Ascending aorta (tissue), 2 donors: ENCODE data around the gene GGA2. TPM values are rescaled to one million over a fixed set of nuclear protein-coding genes. Genes with fewer than 3 reads are reported as not detected.

ENCODE experiments used
- DNase-seq, 2 donors: peaks; one replicate each; pipeline ENCODE4 v3.0.0-alpha.2; 2019; ENCODE audit warnings: low spot score in 2 of 2
- H3K27ac ChIP-seq, 2 donors: fragments of 200-600 bp; sonication (generic); one replicate each; pipeline ENCODE4 v1.5.1; 2016 to 2017; ENCODE audit warnings: mild to moderate bottlenecking in 1 of 2
- H3K27me3 ChIP-seq: fragments of 200-600 bp; sonication (generic); one replicate; pipeline ENCODE4 v1.5.1; 2017
- H3K36me3 ChIP-seq, 2 donors: fragments of 200-600 bp; sonication (generic); one replicate each; pipeline ENCODE4 v1.5.1; 2016
- H3K4me1 ChIP-seq, 2 donors: fragments of 200-600 bp; sonication (generic); one replicate each; pipeline ENCODE4 v1.5.1; 2016 to 2017; ENCODE audit warnings: mild to moderate bottlenecking in 1 of 2
- H3K4me3 ChIP-seq, 2 donors: fragments of 200-600 bp; sonication (generic); one replicate each; pipeline ENCODE4 v1.5.1; 2016 to 2017; ENCODE audit warnings: mild to moderate bottlenecking in 1 of 2
- H3K9me3 ChIP-seq, 2 donors: fragments of 200-600 bp; sonication (generic); one replicate each; pipeline ENCODE4 v1.5.1; 2016
- CTCF ChIP-seq, 3 experiments: fragments of 200-600 bp in 2 of 3; fragments of 450-650 bp in 1 of 3; sonication (generic) in 2 of 3; IDR thresholded peaks; one replicate each; pipeline ENCODE4 v1.5.1; 2016 to 2019; ENCODE audit warnings: antibody characterized with exemption in 3 of 3, mild to moderate bottlenecking in 1 of 3, moderate library complexity in 1 of 3
- intact Hi-C: fragments of 100-400 bp; cut with DNase I; formaldehyde crosslinking; loops from one replicate; pipeline ENCODE4 v1.15.1; 2023
- total RNA-seq: library from RNA; depleted of rRNA; stranded (reverse); fragments of >200 nt; gene quantifications from one replicate; pipeline ENCODE4 v1.1.0, GENCODE V29; 2016

GGA2 gene
- total RNA-seq, 1 donor from 2014 or later, result 10.7 TPM

GRCh38 chr16:23537390-23537789 lies 27.1 kb upstream of the GGA2 start:
- Histone ChIP-seq H3K4me1 (no peaks in the 10 kb centered on the region), H3K36me3 (peaks cover 33 to 73% of the 10 kb centered on the region in 2 donors), H3K27ac (no peak overlapping the region), H3K27me3 (no peaks in the 10 kb centered on the region), H3K4me3 (no peak overlapping the region), H3K9me3 (no peaks in the 10 kb centered on the region)
- DNase-seq, result no peak
- no peak for TF ChIP-seq CTCF (IDR thresholded peaks at IDR 0.05)
- intact Hi-C loops, result no loop called here

- TF ChIP-seq CTCF (IDR thresholded peaks at IDR 0.05), result no peak
- no peak for DNase-seq
- no peaks in the 10 kb centered on the region for H3K4me1 ChIP-seq
- no peak overlapping the region for H3K27ac ChIP-seq
- intact Hi-C loops, result no loop called here
- H3K36me3 ChIP-seq, result peaks cover 34 to 74% of the 10 kb centered on the region in 2 donors
- no peaks in the 10 kb centered on the region for H3K9me3 ChIP-seq
- no peak overlapping the region for H3K4me3 ChIP-seq
- no peaks in the 10 kb centered on the region for H3K27me3 ChIP-seq
Observed at GRCh38 chr16:23535901-23536300, 25.6 kb upstream of the GGA2 start.

- Histone ChIP-seq H3K27me3 (no peaks in the 10 kb centered on the region), H3K4me3 (no peak overlapping the region), H3K27ac (no peak overlapping the region), H3K4me1 (no peaks in the 10 kb centered on the region), H3K9me3 (no peaks in the 10 kb centered on the region), H3K36me3 (peaks cover 31 to 72% of the 10 kb centered on the region in 2 donors)
- TF ChIP-seq CTCF (IDR thresholded peaks at IDR 0.05), result no peak
- intact Hi-C loops, result no loop called here
- no peak for DNase-seq
Observed at GRCh38 chr16:23534868-23535860, 24.9 kb upstream of the GGA2 start.

GRCh38 chr16:23532448-23532847 lies 22.2 kb upstream of the GGA2 start:
- no peak overlapping the region for H3K4me3 ChIP-seq
- intact Hi-C loops, result no loop called here
- DNase-seq, result no peak
- no peaks in the 10 kb centered on the region for H3K27me3 ChIP-seq
- no peaks in the 10 kb centered on the region for H3K9me3 ChIP-seq
- H3K4me1 ChIP-seq, result no peaks in the 10 kb centered on the region
- no peak for TF ChIP-seq CTCF (IDR thresholded peaks at IDR 0.05)
- H3K36me3 ChIP-seq, result peaks cover 48 to 83% of the 10 kb centered on the region in 2 donors
- no peak overlapping the region for H3K27ac ChIP-seq

- no peak for TF ChIP-seq CTCF (IDR thresholded peaks at IDR 0.05)
- no peak for DNase-seq
- Histone ChIP-seq H3K9me3 (no peaks in the 10 kb centered on the region), H3K27ac (no peak overlapping the region), H3K4me3 (no peak overlapping the region), H3K27me3 (no peaks in the 10 kb centered on the region), H3K4me1 (no peaks in the 10 kb centered on the region), H3K36me3 (peaks cover 46 to 72% of the 10 kb centered on the region in 2 donors)
- intact Hi-C loops, result no loop called here
Observed at GRCh38 chr16:23530062-23530461, 19.8 kb upstream of the GGA2 start.
